Stimulated activated CD4-positive, alpha-beta T cell treated with anti-CD3 and anti-CD28 coated beads, TNF-alpha, amount 100 ng/mL, for 4 hours (primary cell): Measurements from ENCODE around the gene RAX2.
A peak's percentile ranks its signal among the peaks of the same experiment; 100 is the strongest.
"Not testable (repeated sequence)": the region's sequence is repeated elsewhere in the genome, so short reads cannot be mapped to it uniquely, and the experiment has no call there.

Source experiments
- DNase-seq, 3 experiments: peaks; one replicate each; pipeline ENCODE4 v3.0.0-alpha.2; 2020; ENCODE audit warnings: low read depth in 3 of 3

The RAX2 gene

GRCh38 chr19:3760871-3761361 is 11.1 kb downstream of the RAX2 start:
- peak in 1 of 3 experiments; percentile 10 for DNase-seq

DNA sequence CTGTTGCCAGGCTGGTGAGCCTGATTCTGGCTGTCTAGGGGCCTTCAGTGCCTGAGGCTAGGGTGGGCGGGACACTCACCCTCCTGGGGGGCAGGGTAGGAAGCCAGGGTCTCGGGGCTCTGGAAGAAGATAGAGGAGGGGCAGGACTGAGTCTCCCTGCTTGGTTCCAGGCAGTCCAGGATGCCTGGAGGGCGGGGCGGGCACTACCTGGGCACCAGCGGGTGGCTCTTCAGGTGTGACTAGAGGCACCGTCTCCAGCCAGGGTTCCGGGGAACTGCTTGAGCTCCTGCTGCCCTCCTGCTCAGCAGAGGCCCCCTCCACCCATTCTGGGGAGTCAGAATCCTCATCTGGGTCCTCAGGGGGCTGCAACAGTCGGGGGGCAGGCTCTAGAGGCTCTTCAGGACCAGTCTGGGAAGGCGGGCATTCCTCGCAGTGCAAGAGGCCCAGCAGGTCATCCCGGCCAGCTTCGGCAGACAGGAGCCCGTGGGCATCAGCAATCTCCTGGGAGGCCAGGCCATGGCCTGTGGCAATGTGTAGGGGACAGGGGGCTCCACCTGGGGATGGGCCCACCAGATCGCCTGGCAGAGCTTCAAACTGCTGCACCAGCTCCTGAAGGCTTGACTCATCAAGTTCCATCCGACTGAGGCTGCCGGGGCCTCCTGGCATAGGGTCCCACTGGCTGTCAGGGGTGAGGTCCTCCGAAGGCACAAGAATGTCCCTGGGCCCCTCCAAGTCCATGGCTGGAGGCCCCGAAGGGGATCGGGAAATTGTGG is 12.4 kb downstream of the RAX2 start:
- no peak for DNase-seq

- not testable (repeated sequence) for DNase-seq
Observed at GRCh38 chr19:3758297-3758696, 13.7 kb downstream of the RAX2 start.

DNA sequence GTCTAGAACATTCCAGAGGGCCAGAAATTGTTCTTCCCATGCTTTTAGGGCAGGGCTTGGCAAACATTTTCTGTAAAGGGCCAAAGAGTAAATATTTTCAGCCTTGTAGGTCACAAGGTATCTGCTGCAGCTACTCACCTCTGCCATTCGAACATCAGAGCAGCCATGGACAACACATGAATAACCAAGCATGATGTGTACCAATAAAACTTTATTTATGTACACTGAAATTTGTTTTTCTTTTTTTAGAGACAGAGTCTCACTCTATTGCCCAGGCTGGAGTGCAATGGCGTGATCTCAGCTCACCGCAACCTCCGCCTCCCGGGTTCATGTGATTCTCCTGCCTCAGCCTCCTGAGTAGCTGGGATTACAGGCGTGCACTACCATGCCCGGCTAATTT is 14.3 kb downstream of the RAX2 start:
- not testable (repeated sequence) for DNase-seq

- no peak for DNase-seq
Observed at GRCh38 chr19:3753631-3754410, 18.2 kb downstream of the RAX2 start.

DNA sequence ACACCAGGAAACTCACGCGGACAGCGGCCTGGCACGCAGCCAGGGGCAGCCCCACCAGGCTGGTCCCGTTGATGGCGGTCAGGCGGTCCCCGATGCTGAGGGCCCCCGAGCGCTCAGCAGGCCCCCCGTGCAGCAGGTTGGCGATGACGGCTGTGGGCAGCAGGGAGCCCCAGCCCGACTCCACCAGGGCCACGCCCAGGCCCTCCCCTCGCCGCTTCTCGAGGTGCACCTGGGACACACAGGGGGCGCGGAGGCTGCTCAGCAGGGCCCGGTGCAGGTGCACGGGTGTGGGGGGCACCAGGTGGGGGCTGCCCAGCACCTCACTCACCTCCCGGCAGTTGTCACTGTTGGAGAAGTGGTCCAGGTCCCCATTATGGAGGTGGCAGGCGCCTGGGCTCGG is 19.5 kb downstream of the RAX2 start:
- no peak for DNase-seq

DNA sequence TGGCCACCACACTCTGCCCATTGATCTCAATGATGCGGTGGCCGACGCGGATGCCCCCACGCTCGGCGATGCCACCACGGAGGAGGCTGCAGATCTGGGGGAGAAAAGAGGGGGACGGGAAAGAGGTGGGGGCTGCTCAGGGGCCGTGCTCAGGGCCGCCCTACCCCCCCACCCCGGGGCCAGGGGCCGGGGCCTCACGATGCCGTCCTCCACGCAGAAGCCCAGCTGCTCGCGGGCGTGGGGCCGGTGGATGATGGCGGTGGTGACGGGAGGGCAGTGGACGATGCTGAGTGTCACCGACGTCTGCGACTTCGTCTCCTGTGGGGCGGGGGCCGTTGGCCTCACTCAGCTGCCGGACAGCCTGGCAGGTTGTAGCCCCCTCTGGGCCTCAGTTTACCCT is 20.8 kb downstream of the RAX2 start:
- no peak for DNase-seq

- DNase-seq, result no peak
Observed at GRCh38 chr19:3750211-3750610, 21.8 kb downstream of the RAX2 start.

DNA sequence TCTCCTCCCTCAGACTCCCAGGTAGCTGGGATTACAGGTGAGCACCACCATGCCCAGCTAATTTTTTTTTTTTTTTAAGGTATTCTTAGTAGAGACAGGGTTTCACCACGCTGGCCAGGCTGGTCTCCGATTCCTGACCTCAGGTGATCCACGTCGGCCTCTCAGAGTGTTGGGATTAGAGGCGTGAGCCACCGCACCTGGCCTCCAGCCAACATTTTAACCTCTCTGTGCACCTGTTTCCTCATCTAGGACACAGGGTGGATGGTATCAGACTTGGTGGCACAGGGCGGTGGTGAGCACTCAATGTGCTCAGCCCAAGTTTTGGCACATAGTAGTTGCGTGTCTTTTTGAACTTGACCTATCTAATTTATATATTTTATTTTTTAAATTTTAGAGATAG is 23.1 kb downstream of the RAX2 start:
- DNase-seq, result no peak

DNA sequence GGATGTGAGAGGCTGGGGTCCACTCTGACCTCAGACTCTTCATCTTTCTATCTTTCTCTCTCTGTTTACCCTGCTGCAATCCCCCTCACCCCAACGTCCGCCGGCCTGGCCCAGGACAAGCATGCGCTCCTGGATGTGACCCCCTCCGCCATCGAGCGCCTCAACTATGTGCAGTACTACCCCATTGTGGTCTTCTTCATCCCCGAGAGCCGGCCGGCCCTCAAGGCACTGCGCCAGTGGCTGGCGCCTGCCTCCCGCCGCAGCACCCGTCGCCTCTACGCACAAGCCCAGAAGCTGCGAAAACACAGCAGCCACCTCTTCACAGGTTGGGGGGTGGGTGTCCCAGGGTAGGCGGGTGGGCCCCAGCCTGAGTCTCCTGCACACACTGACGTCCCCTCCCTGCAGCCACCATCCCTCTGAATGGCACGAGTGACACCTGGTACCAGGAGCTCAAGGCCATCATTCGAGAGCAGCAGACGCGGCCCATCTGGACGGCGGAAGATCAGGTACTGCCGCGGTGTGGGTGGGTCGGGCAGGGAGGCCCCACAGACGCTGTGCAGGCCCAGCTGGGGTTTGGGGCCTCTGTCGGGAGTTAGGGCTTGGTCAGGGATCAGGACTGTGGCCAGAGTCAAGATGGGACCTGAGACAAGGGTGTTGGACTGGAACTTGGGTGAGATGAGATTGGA is 25.5 kb downstream of the RAX2 start:
- DNase-seq, result no peak

- DNase-seq, result no peak
Observed at GRCh38 chr19:3745363-3746045, 26.5 kb downstream of the RAX2 start.

DNA sequence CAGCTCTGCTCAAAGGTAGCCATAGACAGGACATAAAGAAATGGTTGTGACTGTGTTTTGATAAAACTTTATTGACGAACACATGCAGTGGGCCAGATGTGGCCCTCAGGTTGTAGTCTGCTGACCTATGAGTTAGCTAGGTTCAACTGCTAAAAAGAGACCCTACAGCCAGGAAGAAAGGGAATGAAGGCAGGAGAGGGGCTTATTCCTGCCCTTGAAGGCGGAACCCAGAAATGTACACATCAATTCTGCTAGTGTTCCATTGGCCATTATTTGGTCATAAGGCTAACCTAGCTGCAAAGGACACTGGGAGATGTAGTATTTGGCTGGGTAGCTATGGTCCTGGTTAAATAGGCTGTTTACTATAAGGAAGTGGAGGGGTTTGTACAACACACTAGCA is 28.5 kb downstream of the RAX2 start:
- no peak for DNase-seq

DNA sequence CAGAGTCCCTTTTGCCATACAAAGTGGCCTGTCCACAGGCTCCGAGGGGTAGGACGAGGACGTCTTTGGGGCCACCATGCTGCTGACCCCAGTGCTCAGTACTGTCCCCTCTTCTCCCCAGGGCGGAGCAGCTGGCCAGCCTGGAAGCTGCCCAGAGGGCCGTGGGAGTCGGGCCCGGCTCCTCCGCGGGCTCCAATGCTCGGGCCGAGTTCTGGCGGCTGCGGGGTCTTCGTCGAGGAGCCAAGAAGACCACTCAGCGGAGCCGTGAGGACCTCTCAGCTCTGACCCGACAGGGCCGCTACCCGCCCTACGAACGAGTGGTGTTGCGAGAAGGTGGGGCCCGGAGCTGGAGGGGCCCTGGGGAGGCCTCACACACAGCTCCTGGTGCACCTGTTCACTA is 31.6 kb downstream of the RAX2 start:
- DNase-seq, result no peak

DNA sequence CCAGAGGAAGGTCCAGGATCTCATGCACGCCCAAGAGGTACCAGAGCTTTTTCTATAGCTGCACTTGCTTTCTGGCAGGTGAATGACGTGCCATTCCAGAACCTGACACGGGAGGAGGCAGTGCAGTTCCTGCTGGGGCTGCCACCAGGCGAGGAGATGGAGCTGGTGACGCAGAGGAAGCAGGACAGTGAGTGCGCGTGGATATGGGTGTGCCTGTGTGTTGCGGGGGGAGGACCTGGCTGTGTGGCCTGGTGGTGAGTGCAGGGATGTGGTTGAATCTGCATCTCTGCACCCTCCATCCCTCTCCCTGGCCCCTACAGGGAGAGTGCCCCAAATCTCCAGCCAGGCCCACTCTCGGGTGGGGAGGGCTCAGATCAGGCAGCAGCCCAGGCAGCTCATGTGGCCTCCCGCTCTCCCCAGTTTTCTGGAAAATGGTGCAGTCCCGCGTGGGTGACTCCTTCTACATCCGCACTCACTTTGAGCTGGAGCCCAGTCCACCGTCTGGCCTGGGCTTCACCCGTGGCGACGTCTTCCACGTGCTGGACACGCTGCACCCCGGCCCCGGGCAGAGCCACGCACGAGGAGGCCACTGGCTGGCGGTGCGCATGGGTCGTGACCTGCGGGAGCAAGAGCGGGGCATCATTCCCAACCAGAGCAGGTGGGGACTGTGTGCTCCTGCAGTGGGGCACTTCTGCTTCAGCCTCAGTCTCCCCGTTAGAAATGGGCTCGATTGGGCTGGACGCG is 33.4 kb downstream of the RAX2 start:
- DNase-seq, result no peak

DNA sequence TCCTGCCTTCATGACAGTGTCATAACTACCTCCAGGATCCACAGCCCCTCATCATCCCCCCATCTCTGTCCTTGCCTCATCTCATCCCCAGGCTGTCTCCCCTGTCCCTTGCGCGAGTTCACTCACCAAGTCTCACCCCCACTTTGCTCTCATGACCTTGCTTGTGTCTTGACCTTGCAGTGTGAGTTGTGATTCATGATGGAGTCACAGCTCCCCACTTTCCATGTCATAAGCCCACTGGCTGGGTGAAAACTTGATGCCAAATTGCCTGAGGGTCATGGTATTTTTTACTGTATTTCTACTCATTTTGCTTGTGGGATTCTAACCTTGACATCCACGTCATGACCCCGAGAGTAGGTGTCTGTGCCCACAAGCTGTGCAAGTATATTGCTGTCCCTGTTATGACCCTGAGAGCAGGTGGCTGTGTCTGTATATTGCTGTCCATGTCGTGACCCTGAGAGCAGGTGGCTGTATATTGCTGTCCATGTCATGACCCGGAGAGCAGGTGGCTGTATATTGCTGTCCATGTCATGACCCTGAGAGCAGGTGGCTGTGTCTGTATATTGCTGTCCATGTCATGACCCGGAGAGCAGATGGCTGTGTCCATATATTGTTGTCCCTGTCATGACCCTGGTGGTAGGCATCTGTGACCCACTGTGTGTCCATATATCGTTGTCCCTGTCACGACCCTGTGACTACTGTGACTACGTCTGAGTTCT is 34.4 kb downstream of the RAX2 start:
- no peak for DNase-seq

- no peak for DNase-seq
Observed at GRCh38 chr19:3736106-3736724, 35.8 kb downstream of the RAX2 start.

- DNase-seq, result no peak
Observed at GRCh38 chr19:3734310-3734600, 37.8 kb downstream of the RAX2 start.

- no peak for DNase-seq
Observed at GRCh38 chr19:3733549-3734309, 38.3 kb downstream of the RAX2 start.

- no peak for DNase-seq
Observed at GRCh38 chr19:3732108-3732507, 39.9 kb downstream of the RAX2 start.
